AG04449 (cell line): ENCODE results near the gene NODAL.

Experiments used
- CTCF ChIA-PET: fragments of 350-600 bp; formaldehyde crosslinking; extraction: SDS; loops from one replicate; lab custom pipeline; 2021; ENCODE audit warnings: antibody characterized with exemption; lab: Yijun Ruan, JAX
- POLR2A ChIA-PET: fragments of 400-600, 350-600 bp; formaldehyde crosslinking; extraction: SDS; loops from one replicate; lab custom pipeline; 2020; ENCODE audit warnings: antibody characterized with exemption, inconsistent platforms; lab: Yijun Ruan, JAX
- DNase-seq: peaks from one replicate; pipeline ENCODE4 v3.0.0-alpha.2; 2010; ENCODE audit warnings: low read depth, low spot score
- H3K4me3 ChIP-seq: 2 replicates; pipeline ENCODE4 v1.5.1; 2011; ENCODE audit warnings: low read depth, mild to moderate bottlenecking, control low read depth, low read length
- TF ChIP-seq, protein P1 (sequence below): IDR thresholded peaks from one replicate; pipeline ENCODE4 v1.5.1; 2011; ENCODE audit warnings: mild to moderate bottlenecking, moderate library complexity, low read length, control low read depth, inconsistent platforms; ENCODE audit not compliant: insufficient read depth; ENCODE audit errors: missing control alignments

Gene NODAL

DNA sequence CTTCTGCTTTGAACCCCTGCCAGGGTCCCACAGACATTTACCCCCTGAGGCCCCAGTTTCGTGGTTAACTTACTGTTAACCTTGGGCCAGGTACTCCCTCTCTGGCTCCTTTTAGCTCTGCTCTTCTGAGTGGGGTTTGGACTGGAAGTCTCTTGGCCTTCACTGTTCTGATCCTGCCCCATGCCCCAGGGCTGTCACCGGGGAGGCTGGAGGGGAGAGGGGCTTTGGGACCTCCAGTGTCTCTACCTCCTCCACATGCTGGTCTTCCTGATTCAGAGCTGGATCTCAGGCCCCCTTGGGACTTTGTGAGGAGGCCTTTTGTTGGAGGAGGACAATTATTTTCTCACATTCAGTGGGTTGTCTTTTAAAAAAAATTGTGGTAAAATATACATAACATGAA is 24.4 kb upstream of the NODAL start:
- DNase-seq, result no peak
- ChIA-PET POLR2A (no interaction called here), CTCF (interaction anchor here (1.3 to 10.0 kb wide), 2 partner anchors 75 to 294 kb away, joined by 3 to 180 read pairs; no protein-coding TSS in a partner anchor)
- TF ChIP-seq, protein P1, sequence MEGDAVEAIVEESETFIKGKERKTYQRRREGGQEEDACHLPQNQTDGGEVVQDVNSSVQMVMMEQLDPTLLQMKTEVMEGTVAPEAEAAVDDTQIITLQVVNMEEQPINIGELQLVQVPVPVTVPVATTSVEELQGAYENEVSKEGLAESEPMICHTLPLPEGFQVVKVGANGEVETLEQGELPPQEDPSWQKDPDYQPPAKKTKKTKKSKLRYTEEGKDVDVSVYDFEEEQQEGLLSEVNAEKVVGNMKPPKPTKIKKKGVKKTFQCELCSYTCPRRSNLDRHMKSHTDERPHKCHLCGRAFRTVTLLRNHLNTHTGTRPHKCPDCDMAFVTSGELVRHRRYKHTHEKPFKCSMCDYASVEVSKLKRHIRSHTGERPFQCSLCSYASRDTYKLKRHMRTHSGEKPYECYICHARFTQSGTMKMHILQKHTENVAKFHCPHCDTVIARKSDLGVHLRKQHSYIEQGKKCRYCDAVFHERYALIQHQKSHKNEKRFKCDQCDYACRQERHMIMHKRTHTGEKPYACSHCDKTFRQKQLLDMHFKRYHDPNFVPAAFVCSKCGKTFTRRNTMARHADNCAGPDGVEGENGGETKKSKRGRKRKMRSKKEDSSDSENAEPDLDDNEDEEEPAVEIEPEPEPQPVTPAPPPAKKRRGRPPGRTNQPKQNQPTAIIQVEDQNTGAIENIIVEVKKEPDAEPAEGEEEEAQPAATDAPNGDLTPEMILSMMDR, result no peak
- no peak overlapping the region for H3K4me3 ChIP-seq

DNA sequence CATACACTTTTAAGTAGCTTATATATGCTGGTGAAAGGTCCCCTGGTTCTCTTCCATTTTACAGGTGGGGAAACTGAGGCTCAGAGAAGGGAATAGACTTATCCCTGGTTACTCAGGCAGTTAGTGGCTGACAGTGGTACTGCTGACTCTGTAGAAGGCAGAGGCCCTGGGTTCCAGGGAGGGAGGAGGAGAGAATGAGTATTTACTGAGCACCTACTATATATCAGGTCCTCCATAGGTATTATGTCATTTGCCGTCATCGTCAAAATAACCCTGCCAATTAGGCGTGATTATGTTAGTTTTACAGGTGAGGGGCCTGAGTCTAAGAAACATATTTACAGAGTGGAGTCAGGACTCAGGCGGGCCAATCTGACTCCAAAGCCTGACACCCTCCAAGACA is 23.8 kb upstream of the NODAL start:
- POLR2A ChIA-PET, result no interaction called here
- TF ChIP-seq, protein P1, result no peak
- CTCF ChIA-PET, result interaction anchor here (1.7 to 10.0 kb wide), 2 partner anchors 25 to 76 kb away, joined by 3 to 180 read pairs; no protein-coding TSS in a partner anchor

DNA sequence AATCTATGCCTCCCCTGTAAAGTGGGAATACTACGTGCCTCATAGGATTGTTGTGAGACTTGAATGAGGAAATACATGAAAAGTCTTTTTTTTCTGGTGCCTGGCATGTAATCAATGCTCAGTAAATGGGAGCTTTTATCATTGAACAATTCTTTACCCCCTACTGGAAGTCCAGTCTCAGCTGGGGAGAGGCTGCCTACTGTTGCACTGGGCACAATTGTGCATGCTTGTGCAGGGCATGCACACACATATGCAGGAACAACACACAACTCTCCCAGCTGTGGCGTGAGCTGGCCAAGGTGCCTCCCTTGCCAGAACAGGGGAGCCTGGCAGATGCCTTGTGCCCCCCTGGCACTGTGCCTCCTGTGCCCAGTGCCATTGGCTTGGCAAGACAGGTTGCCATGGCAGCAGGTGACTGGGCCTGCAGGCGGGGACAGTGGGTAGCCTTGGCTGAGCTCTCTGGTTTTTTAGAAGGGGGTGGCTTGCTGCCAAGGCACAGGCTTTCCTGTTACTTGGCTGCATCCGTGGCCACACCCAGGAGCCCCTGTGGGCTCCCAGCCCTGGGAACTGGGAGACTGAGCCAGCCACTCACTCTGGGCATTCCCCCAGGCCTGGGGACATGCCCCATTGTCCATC is 21.0 kb upstream of the NODAL start:
- ChIA-PET POLR2A (no interaction called here), CTCF (interaction anchor here (1.0 to 10.0 kb wide), 14 partner anchors 9 to 354 kb away, joined by 3 to 180 read pairs (median 10); no protein-coding TSS in a partner anchor)
- TF ChIP-seq, protein P1, result no peak
- DNase-seq, result no peak
- no peak overlapping the region for H3K4me3 ChIP-seq

More for the DNA sequence above, 23.8 kb upstream of the NODAL start:
- no peak overlapping the region for H3K4me3 ChIP-seq
- DNase-seq, result no peak

DNA sequence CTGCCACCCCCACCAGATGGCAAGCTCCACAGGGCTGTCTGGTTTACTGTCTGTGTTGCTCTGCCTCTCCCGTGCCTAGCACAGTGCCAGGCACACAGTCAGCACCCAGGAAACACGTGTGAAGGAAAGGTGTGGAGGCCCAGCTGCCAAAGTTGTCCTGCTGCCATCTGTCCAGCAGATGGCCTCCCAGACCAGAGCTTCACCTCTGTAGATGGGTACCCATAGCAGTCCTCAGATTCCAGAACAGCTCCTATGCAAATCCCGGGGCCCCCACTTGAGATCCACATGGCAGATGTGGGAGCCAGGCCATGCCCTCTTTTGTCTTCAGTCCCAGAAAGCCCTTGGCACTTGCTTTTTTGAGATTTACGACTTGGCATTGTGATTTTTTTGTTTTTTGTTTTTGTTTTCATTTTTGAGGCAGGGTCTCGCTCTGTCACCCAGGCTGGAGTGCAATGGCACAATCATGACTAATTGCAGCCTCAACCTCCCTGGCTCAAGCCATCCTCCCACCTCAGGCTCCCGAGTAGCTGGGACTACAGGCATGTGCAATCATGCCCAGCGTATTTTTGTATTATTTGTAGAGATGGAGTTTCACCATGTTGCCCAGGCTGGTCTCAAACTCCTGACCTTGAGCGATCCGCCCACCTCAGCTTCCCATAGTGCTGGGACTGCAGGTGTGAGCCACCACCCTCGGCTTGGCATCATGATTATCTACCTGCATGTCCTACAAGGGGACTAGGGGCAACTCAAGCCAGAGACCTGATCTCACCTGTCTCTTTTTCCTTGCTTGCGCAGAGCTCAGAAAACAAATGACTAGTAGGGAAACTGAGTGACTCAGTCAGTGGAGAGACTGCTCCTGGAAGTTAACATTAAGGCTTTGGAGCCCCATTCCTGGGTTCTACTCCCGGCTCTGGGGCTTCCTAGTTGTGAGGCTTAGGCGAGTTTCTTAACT is 20.2 kb upstream of the NODAL start:
- H3K4me3 ChIP-seq, result no peak overlapping the region
- POLR2A ChIA-PET, result interaction anchor here (0.5 kb wide), 1 partner anchor 14 kb away, joined by 3 read pairs; no protein-coding TSS in a partner anchor
- TF ChIP-seq, protein P1, result peak; percentile 87
- CTCF ChIA-PET, result interaction anchor here (0.7 to 10.0 kb wide), 39 partner anchors 8 to 441 kb away, joined by 3 to 180 read pairs (median 4); partner anchors contain the start of gene PALD1
- peak; percentile 14 for DNase-seq

DNA sequence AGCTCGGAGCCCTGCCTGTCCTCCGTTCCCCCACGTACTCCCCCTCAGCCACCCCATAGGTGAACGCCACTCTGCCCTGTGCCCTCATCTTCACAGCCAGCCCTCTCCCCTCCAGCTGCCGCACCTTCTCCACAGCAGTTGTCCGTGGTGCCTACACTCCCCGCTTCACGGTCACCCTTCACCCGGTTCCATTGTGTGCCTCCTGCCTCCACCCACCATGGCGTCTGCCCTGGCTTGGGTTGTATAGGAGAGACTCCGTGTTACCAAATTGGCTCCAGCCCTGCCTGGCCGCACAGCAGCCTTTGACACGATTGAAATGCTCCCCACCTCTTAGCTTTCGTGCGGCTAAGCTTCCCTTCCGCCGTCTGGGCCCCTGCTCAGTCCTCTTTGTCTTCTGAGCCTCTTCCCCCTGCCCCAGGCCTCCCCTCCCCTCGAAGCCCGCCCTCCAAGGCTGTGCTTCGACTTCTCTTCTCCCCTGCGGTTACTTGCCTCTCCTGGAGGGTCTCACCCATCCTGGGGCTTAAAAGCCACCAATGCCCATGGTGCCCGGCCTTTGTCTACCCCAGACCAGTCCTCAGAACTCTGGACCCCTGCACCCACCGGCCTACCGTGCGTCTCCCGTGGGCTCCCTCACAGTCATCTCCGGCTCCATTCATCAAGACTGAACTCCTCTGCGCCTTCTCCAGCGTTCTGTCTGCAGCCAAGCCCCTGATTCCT is 18.5 kb upstream of the NODAL start:
- TF ChIP-seq, protein P1, result no peak
- ChIA-PET POLR2A (interaction anchor here (0.6 kb wide), 1 partner anchor 49 kb away, joined by 4 read pairs; no protein-coding TSS in a partner anchor), CTCF (interaction anchor here (0.9 to 10.0 kb wide), 11 partner anchors 13 to 421 kb away, joined by 3 to 180 read pairs (median 7); no protein-coding TSS in a partner anchor)
- no peak overlapping the region for H3K4me3 ChIP-seq
- no peak for DNase-seq
